Suprapubic skin (tissue), 4 donors: Measurements from ENCODE around the gene NKD2. TPM values are rescaled to one million over a fixed set of nuclear protein-coding genes. Genes with fewer than 3 reads are reported as not detected.
"Not testable (repeated sequence)": the region's sequence is repeated elsewhere in the genome, so short reads cannot be mapped to it uniquely, and the experiment has no call there.

Source experiments
- DNase-seq, 2 donors: peaks; one replicate each; pipeline ENCODE4 v3.0.0-alpha.2; 2019; ENCODE audit warnings: low spot score in 2 of 2
- H3K27ac ChIP-seq: fragments of 200-600 bp; sonication (generic); one replicate; pipeline ENCODE4 v1.5.1; 2019
- H3K27me3 ChIP-seq: fragments of 200-600 bp; sonication (generic); one replicate; pipeline ENCODE4 v1.5.1; 2019
- H3K36me3 ChIP-seq: fragments of 200-600 bp; sonication (generic); one replicate; pipeline ENCODE4 v1.5.1; 2019
- H3K4me1 ChIP-seq: fragments of 200-600 bp; sonication (generic); one replicate; pipeline ENCODE4 v1.5.1; 2019
- H3K4me3 ChIP-seq: fragments of 200-600 bp; sonication (generic); one replicate; pipeline ENCODE4 v1.5.1; 2019; ENCODE audit warnings: mild to moderate bottlenecking
- H3K9me3 ChIP-seq: fragments of 200-600 bp; sonication (generic); one replicate; pipeline ENCODE4 v1.5.1; 2019
- CTCF ChIP-seq, 2 donors: fragments of 200-600 bp in 1 of 2; fragments of 450-650 bp in 1 of 2; sonication (generic) in 1 of 2; IDR thresholded peaks; one replicate each; pipeline ENCODE4 v1.5.1; 2016 to 2019; ENCODE audit warnings: antibody characterized with exemption in 2 of 2, mild to moderate bottlenecking in 1 of 2, moderate library complexity in 1 of 2
- EP300 ChIP-seq: sonication (generic); formaldehyde crosslinking; IDR thresholded peaks from one replicate; pipeline ENCODE4 v1.6.1; 2017; ENCODE audit warnings: antibody characterized with exemption
- POLR2A ChIP-seq, 2 donors: fragments of 450-650 bp; IDR thresholded peaks; one replicate each; pipeline ENCODE4 v1.6.1; 2017; ENCODE audit warnings: antibody characterized with exemption in 2 of 2, mild to moderate bottlenecking in 2 of 2, moderate library complexity in 2 of 2
- POLR2AphosphoS5 ChIP-seq, 3 donors: sonication (generic); formaldehyde crosslinking; IDR thresholded peaks; one replicate each; pipeline ENCODE4 v1.6.1; 2017; ENCODE audit warnings: antibody characterized with exemption in 3 of 3
- WGBS: methylation state at CpG from one replicate; pipeline ENCODE4 v1.1.5; 2018; 5-methylcytosine and 5-hydroxymethylcytosine counted together
- total RNA-seq, 4 donors: library from RNA; depleted of rRNA; stranded (reverse); fragments of >200 nt; gene quantifications; one replicate each; pipeline ENCODE4 v1.1.0, GENCODE V29; 2016

NKD2 gene
- total RNA-seq, 4 donors from 2014 or later: 7.9 to 13.0 (median 10.6) TPM

- H3K4me1 ChIP-seq: no peaks in the 10 kb centered on the region
- H3K27me3 ChIP-seq: no peaks in the 10 kb centered on the region
- no peak overlapping the region for H3K27ac ChIP-seq
- TF ChIP-seq EP300: no peak
- TF ChIP-seq POLR2A (IDR thresholded peaks at IDR 0.05): no peak
- no peak for TF ChIP-seq CTCF (IDR thresholded peaks at IDR 0.05)
- TF ChIP-seq POLR2AphosphoS5 (IDR thresholded peaks at IDR 0.05): no peak
- peaks cover 87% of the 10 kb centered on the region for H3K36me3 ChIP-seq
- no CpG with 5 or more reads among the region's 13 CpGs for WGBS
- no peak overlapping the region for H3K4me3 ChIP-seq
- no peak for DNase-seq
- H3K9me3 ChIP-seq: no peaks in the 10 kb centered on the region
Measured at GRCh38 chr5:1078206-1078605, 69.6 kb downstream of the NKD2 start.

- no peaks in the 10 kb centered on the region for H3K27me3 ChIP-seq
- H3K4me1 ChIP-seq: no peaks in the 10 kb centered on the region
- no peak overlapping the region for H3K4me3 ChIP-seq
- TF ChIP-seq POLR2A (IDR thresholded peaks at IDR 0.05) (no peak), EP300 (no peak), POLR2AphosphoS5 (IDR thresholded peaks at IDR 0.05) (no peak)
- no peaks in the 10 kb centered on the region for H3K9me3 ChIP-seq
- WGBS: 94% methylated on average over 18 of the region's 23 CpGs
- no peak overlapping the region for H3K27ac ChIP-seq
- peaks cover 87% of the 10 kb centered on the region for H3K36me3 ChIP-seq
- no peak for DNase-seq
Measured at GRCh38 chr5:1078851-1079250, 70.2 kb downstream of the NKD2 start.

- WGBS: 100% methylated on average over 2 of the region's 18 CpGs
- Histone ChIP-seq H3K27me3 (no peaks in the 10 kb centered on the region), H3K27ac (no peak overlapping the region), H3K4me3 (no peak overlapping the region), H3K9me3 (no peaks in the 10 kb centered on the region), H3K4me1 (no peaks in the 10 kb centered on the region), H3K36me3 (peaks cover 86% of the 10 kb centered on the region)
- no peak for DNase-seq
- no peak for TF ChIP-seq CTCF (IDR thresholded peaks at IDR 0.05)
- no peak for TF ChIP-seq POLR2A (IDR thresholded peaks at IDR 0.05)
- TF ChIP-seq POLR2AphosphoS5 (IDR thresholded peaks at IDR 0.05): no peak
- no peak for TF ChIP-seq EP300
Measured at GRCh38 chr5:1079486-1079885, 70.9 kb downstream of the NKD2 start.

GRCh38 chr5:1079961-1080360, 71.4 kb downstream of the NKD2 start:
- no CpG with 5 or more reads among the region's 35 CpGs for WGBS
- Histone ChIP-seq H3K27me3 (no peaks in the 10 kb centered on the region), H3K9me3 (no peaks in the 10 kb centered on the region), H3K4me3 (no peak overlapping the region), H3K4me1 (no peaks in the 10 kb centered on the region), H3K27ac (no peak overlapping the region), H3K36me3 (peaks cover 85% of the 10 kb centered on the region)
- no peak for DNase-seq
- TF ChIP-seq EP300 (no peak), POLR2A (IDR thresholded peaks at IDR 0.05) (no peak), CTCF (IDR thresholded peaks at IDR 0.05) (no peak), POLR2AphosphoS5 (IDR thresholded peaks at IDR 0.05) (no peak)

GRCh38 chr5:1080432-1080831, 71.8 kb downstream of the NKD2 start:
- Histone ChIP-seq H3K4me3 (no peak overlapping the region), H3K4me1 (no peaks in the 10 kb centered on the region), H3K27ac (no peak overlapping the region), H3K27me3 (no peaks in the 10 kb centered on the region), H3K9me3 (no peaks in the 10 kb centered on the region), H3K36me3 (peaks cover 85% of the 10 kb centered on the region)
- DNase-seq: no peak
- 87% methylated on average over 13 of the region's 18 CpGs for WGBS
- TF ChIP-seq EP300: no peak
- TF ChIP-seq CTCF (IDR thresholded peaks at IDR 0.05): no peak
- TF ChIP-seq POLR2A (IDR thresholded peaks at IDR 0.05): no peak
- TF ChIP-seq POLR2AphosphoS5 (IDR thresholded peaks at IDR 0.05): no peak

- no peak overlapping the region for H3K27ac ChIP-seq
- H3K4me1 ChIP-seq: no peaks in the 10 kb centered on the region
- H3K4me3 ChIP-seq: no peak overlapping the region
- H3K9me3 ChIP-seq: no peaks in the 10 kb centered on the region
- no peaks in the 10 kb centered on the region for H3K27me3 ChIP-seq
- H3K36me3 ChIP-seq: peaks cover 84% of the 10 kb centered on the region
- TF ChIP-seq POLR2A (IDR thresholded peaks at IDR 0.05) (no peak), CTCF (IDR thresholded peaks at IDR 0.05) (no peak), POLR2AphosphoS5 (IDR thresholded peaks at IDR 0.05) (no peak), EP300 (no peak)
- WGBS: 91% methylated on average over 26 of the region's 26 CpGs
- no peak for DNase-seq
Measured at GRCh38 chr5:1081519-1081918, 72.9 kb downstream of the NKD2 start.

GRCh38 chr5:1083026-1083425, 74.4 kb downstream of the NKD2 start:
- H3K4me3 ChIP-seq, H3K4me1 ChIP-seq, H3K9me3 ChIP-seq, DNase-seq, H3K27ac ChIP-seq, H3K27me3 ChIP-seq: not testable (repeated sequence)
- WGBS: 90% methylated on average over 11 of the region's 15 CpGs
- peaks cover 84% of the 10 kb centered on the region for H3K36me3 ChIP-seq
